B cell (primary cell): ENCODE results near the gene CTPS2.

Experiments
- EZH2 ChIP-seq: IDR thresholded peaks from 2 replicates; pipeline ENCODE4 v1.6.1; 2012; ENCODE audit warnings: borderline replicate concordance, low read depth, mild to moderate bottlenecking, moderate library complexity, low read length; ENCODE audit not compliant: insufficient read depth, poor library complexity, severe bottlenecking
- TF ChIP-seq, protein P1 (sequence below): fragments of 200-600 bp; IDR thresholded peaks from one replicate; pipeline ENCODE4 v1.8.0; 2022; ENCODE audit warnings: antibody characterized with exemption, mild to moderate bottlenecking

DNA sequence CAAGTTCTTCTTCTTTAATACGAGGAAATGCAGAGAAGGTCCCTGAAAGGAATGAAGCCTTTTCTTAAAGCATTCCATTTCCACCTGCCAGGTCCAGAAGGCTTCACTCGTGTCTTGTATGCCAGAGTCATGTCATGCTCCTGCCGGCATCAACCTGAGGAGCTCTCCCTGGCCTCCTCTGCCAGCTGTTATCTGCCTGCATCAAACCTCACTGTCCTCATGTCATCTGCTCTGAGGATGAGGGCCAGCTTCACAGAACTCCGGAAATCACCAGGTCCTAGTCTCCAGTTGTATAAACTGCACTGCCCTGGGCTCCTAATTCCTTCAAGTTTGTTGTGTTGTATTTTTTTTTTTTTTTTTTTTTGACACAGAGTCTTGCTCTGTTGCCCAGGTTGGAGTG, 82.6 kb downstream of the CTPS2 start:
- TF ChIP-seq, protein P1, sequence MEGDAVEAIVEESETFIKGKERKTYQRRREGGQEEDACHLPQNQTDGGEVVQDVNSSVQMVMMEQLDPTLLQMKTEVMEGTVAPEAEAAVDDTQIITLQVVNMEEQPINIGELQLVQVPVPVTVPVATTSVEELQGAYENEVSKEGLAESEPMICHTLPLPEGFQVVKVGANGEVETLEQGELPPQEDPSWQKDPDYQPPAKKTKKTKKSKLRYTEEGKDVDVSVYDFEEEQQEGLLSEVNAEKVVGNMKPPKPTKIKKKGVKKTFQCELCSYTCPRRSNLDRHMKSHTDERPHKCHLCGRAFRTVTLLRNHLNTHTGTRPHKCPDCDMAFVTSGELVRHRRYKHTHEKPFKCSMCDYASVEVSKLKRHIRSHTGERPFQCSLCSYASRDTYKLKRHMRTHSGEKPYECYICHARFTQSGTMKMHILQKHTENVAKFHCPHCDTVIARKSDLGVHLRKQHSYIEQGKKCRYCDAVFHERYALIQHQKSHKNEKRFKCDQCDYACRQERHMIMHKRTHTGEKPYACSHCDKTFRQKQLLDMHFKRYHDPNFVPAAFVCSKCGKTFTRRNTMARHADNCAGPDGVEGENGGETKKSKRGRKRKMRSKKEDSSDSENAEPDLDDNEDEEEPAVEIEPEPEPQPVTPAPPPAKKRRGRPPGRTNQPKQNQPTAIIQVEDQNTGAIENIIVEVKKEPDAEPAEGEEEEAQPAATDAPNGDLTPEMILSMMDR, result no peak
- TF ChIP-seq EZH2, result no peak
